ENCODE results near the gene PLXNA4. TPM values are rescaled to one million over a fixed set of nuclear protein-coding genes. Genes with fewer than 3 reads are reported as not detected.

Gene PLXNA4
- total RNA-seq, 1 donor from 2014 or later: 3.5 TPM

GRCh38 chr7:132592231-132592920 is 16.1 kb upstream of the PLXNA4 start:
- H3K4me1 Mint-ChIP-seq (ENCODE audit: unreplicated experiment): peaks cover 6% of the 10 kb centered on the region
- DNase-seq (ENCODE audit: low spot score): no peak
- no peak overlapping the region for H3K27ac Mint-ChIP-seq (ENCODE audit: unreplicated experiment)
- TF ChIP-seq CTCF (IDR thresholded peaks at IDR 0.05; ENCODE audit: unreplicated experiment): no peak
- peaks cover 1% of the 10 kb centered on the region for H3K27me3 Mint-ChIP-seq (ENCODE audit: unreplicated experiment)
- no peaks in the 10 kb centered on the region for H3K36me3 Mint-ChIP-seq (ENCODE audit: low read depth, unreplicated experiment)
- H3K4me3 Mint-ChIP-seq (ENCODE audit: unreplicated experiment): no peak overlapping the region
- no peaks in the 10 kb centered on the region for H3K9me3 Mint-ChIP-seq (ENCODE audit: unreplicated experiment)

GRCh38 chr7:132590162-132590561 is 13.9 kb upstream of the PLXNA4 start:
- Mint-ChIP-seq H3K4me3 (ENCODE audit: unreplicated experiment) (no peak overlapping the region), H3K36me3 (ENCODE audit: low read depth, unreplicated experiment) (no peaks in the 10 kb centered on the region), H3K27ac (ENCODE audit: unreplicated experiment) (no peak overlapping the region), H3K9me3 (ENCODE audit: unreplicated experiment) (no peaks in the 10 kb centered on the region), H3K4me1 (ENCODE audit: unreplicated experiment) (peaks cover 6% of the 10 kb centered on the region), H3K27me3 (ENCODE audit: unreplicated experiment) (peaks cover 1% of the 10 kb centered on the region)
- no peak for DNase-seq (ENCODE audit: low spot score)
- TF ChIP-seq CTCF (IDR thresholded peaks at IDR 0.05; ENCODE audit: unreplicated experiment): no peak

GRCh38 chr7:132588596-132588995 is 12.3 kb upstream of the PLXNA4 start:
- H3K27me3 Mint-ChIP-seq (ENCODE audit: unreplicated experiment): peaks cover 1% of the 10 kb centered on the region
- no peaks in the 10 kb centered on the region for H3K36me3 Mint-ChIP-seq (ENCODE audit: low read depth, unreplicated experiment)
- H3K9me3 Mint-ChIP-seq (ENCODE audit: unreplicated experiment): no peaks in the 10 kb centered on the region
- no peak overlapping the region for H3K27ac Mint-ChIP-seq (ENCODE audit: unreplicated experiment)
- no peak for DNase-seq (ENCODE audit: low spot score)
- peaks cover 6% of the 10 kb centered on the region for H3K4me1 Mint-ChIP-seq (ENCODE audit: unreplicated experiment)
- no peak for TF ChIP-seq CTCF (IDR thresholded peaks at IDR 0.05; ENCODE audit: unreplicated experiment)
- no peak overlapping the region for H3K4me3 Mint-ChIP-seq (ENCODE audit: unreplicated experiment)

GRCh38 chr7:132584796-132585494 is 8.7 kb upstream of the PLXNA4 start:
- no peak for TF ChIP-seq CTCF (IDR thresholded peaks at IDR 0.05; ENCODE audit: unreplicated experiment)
- no peak overlapping the region for H3K4me3 Mint-ChIP-seq (ENCODE audit: unreplicated experiment)
- no peaks in the 10 kb centered on the region for H3K9me3 Mint-ChIP-seq (ENCODE audit: unreplicated experiment)

GRCh38 chr7:132581431-132581830 is 5.2 kb upstream of the PLXNA4 start:
- no peak for TF ChIP-seq CTCF (IDR thresholded peaks at IDR 0.05; ENCODE audit: unreplicated experiment)
- Mint-ChIP-seq H3K4me1 (ENCODE audit: unreplicated experiment) (no peaks in the 10 kb centered on the region), H3K9me3 (ENCODE audit: unreplicated experiment) (no peaks in the 10 kb centered on the region), H3K4me3 (ENCODE audit: unreplicated experiment) (no peak overlapping the region), H3K27me3 (ENCODE audit: unreplicated experiment) (peaks cover 15% of the 10 kb centered on the region), H3K27ac (ENCODE audit: unreplicated experiment) (no peak overlapping the region), H3K36me3 (ENCODE audit: low read depth, unreplicated experiment) (no peaks in the 10 kb centered on the region)
- DNase-seq (ENCODE audit: low spot score): no peak

More at GRCh38 chr7:132584796-132585494, 8.7 kb upstream of the PLXNA4 start:
- no peak for DNase-seq (ENCODE audit: low spot score)
- Mint-ChIP-seq H3K36me3 (ENCODE audit: low read depth, unreplicated experiment) (no peaks in the 10 kb centered on the region), H3K4me1 (ENCODE audit: unreplicated experiment) (peaks cover 4% of the 10 kb centered on the region), H3K27me3 (ENCODE audit: unreplicated experiment) (peaks cover 3% of the 10 kb centered on the region), H3K27ac (ENCODE audit: unreplicated experiment) (no peak overlapping the region)

Measured in endothelial cell (in vitro differentiated cells).